MM.1S (cell line): ENCODE results near the gene TMEM259.

ENCODE experiments used
- DNase-seq: peaks from one replicate; pipeline ENCODE4 v3.0.0-alpha.2; 2015
- H2AFZ ChIP-seq: fragments of 300-600 bp; sonication (generic); 2 replicates; pipeline ENCODE4 v1.6.0; 2016; ENCODE audit warnings: antibody characterized with exemption, low read length
- H3F3A ChIP-seq: fragments of 300-600 bp; sonication (generic); 2 replicates; pipeline ENCODE4 v1.6.1; 2016; ENCODE audit warnings: mild to moderate bottlenecking, antibody characterized with exemption, low read length, moderate library complexity, mixed read lengths; ENCODE audit not compliant: insufficient read depth
- H3K27ac ChIP-seq: fragments of 300-600 bp; sonication (generic); 2 replicates; pipeline ENCODE4 v1.5.1; 2016; ENCODE audit warnings: mild to moderate bottlenecking, low read length
- H3K27me3 ChIP-seq: fragments of 300-600 bp; sonication (generic); replicated peaks from 2 replicates; pipeline ENCODE4 v1.6.0; 2016; ENCODE audit warnings: low read length; ENCODE audit not compliant: insufficient read depth
- H3K36me3 ChIP-seq: fragments of 300-600 bp; sonication (generic); replicated peaks from 2 replicates; pipeline ENCODE4 v1.6.1; 2016; ENCODE audit warnings: mild to moderate bottlenecking, low read length, mixed read lengths; ENCODE audit not compliant: insufficient read depth
- H3K4me1 ChIP-seq: fragments of 300-600 bp; sonication (generic); 2 replicates; pipeline ENCODE4 v1.6.1; 2016; ENCODE audit warnings: low read length, mixed read lengths
- H3K4me2 ChIP-seq: fragments of 300-600 bp; sonication (generic); 2 replicates; pipeline ENCODE4 v1.6.0; 2016; ENCODE audit warnings: low read depth, low read length
- H3K4me3 ChIP-seq: fragments of 300-600 bp; sonication (generic); 2 replicates; pipeline ENCODE4 v1.5.1; 2016; ENCODE audit warnings: low read length, mixed read lengths
- H3K79me2 ChIP-seq: fragments of 300-600 bp; sonication (generic); 2 replicates; pipeline ENCODE4 v1.6.1; 2016; ENCODE audit warnings: mixed run types, low read length, mixed read lengths
- H3K9ac ChIP-seq: fragments of 300-600 bp; sonication (generic); 2 replicates; pipeline ENCODE4 v1.6.1; 2016; ENCODE audit warnings: low read length, mixed read lengths
- H3K9me2 ChIP-seq: fragments of 300-600 bp; sonication (generic); replicated peaks from 2 replicates; pipeline ENCODE4 v1.6.1; 2016; ENCODE audit warnings: mild to moderate bottlenecking, low read length, mixed read lengths; ENCODE audit not compliant: insufficient read depth
- H3K9me3 ChIP-seq: fragments of 300-600 bp; sonication (generic); replicated peaks from 2 replicates; pipeline ENCODE4 v1.6.1; 2016; ENCODE audit warnings: mild to moderate bottlenecking, low read length, mixed read lengths; ENCODE audit not compliant: insufficient read depth
- H4K20me1 ChIP-seq: fragments of 300-600 bp; sonication (generic); 2 replicates; pipeline ENCODE4 v1.6.1; 2016; ENCODE audit warnings: mild to moderate bottlenecking, low read length, moderate library complexity, mixed read lengths; ENCODE audit not compliant: insufficient read depth
- CTCF ChIP-seq: fragments of 300-600 bp; sonication (generic); IDR thresholded peaks from 2 replicates; pipeline ENCODE4 v1.5.1; 2016; ENCODE audit warnings: antibody characterized with exemption, low read length, mixed read lengths
- EZH2 ChIP-seq: fragments of 300-600 bp; sonication (generic); optimal IDR thresholded peaks from 2 replicates; pipeline ENCODE3; 2017; ENCODE audit warnings: low read depth, mild to moderate bottlenecking, antibody characterized with exemption, low read length, mixed read lengths
- EZH2phosphoT487 ChIP-seq: fragments of 300-600 bp; sonication (generic); IDR thresholded peaks from 2 replicates; pipeline ENCODE4 v1.6.1; 2018; ENCODE audit warnings: antibody characterized with exemption, low read length

TMEM259 gene

DNA sequence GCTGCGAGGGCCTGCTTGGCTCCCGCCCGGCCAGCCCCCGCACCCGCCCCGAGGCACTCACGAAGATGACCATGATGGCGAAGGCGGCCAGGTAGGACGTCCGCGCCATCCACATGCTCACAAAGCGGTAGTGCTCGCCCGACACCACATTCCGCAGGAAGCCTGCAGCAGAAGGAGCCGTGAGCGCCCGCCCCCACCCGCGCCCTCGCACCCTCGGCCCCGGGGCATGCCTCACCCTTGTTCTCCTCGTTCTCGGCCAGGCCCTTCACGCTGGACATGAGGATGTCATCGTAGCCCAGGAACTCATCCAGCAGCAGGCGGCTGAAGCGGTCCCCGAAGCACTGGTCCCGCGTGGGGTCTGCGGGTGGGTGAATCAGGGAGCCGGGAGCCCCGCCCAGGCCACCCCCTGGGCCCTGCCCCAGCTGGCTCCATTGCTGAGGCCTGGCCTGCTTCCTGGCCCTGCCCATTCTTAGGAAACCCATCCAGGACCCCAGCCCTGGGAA, 9.0 kb downstream of the TMEM259 start:
- TF ChIP-seq EZH2: no peak
- no peak for TF ChIP-seq CTCF
- no peak for TF ChIP-seq EZH2phosphoT487
- H3K4me1 ChIP-seq: peaks cover 17% of the 10 kb centered on the region
- H3K79me2 ChIP-seq: peaks cover 50% of the 10 kb centered on the region
- no peak for DNase-seq
- no peak overlapping the region for H2AFZ ChIP-seq
- H3K9me3 ChIP-seq: no peaks in the 10 kb centered on the region
- H3K36me3 ChIP-seq: peaks cover 19% of the 10 kb centered on the region
- H3K9me2 ChIP-seq: no peaks in the 10 kb centered on the region
- no peak overlapping the region for H3K27ac ChIP-seq
- H3F3A ChIP-seq: peaks cover 8% of the 10 kb centered on the region
- H4K20me1 ChIP-seq: peaks cover under 1% of the 10 kb centered on the region; the same call in 1 of the 2 replicates
- no peaks in the 10 kb centered on the region for H3K27me3 ChIP-seq
- H3K4me3 ChIP-seq: no peak overlapping the region
- H3K4me2 ChIP-seq: no peak overlapping the region
- no peak overlapping the region for H3K9ac ChIP-seq

GRCh38 chr19:1010586-1011510, 10.1 kb downstream of the TMEM259 start:
- Histone ChIP-seq H2AFZ (no peak overlapping the region), H3K4me2 (no peak overlapping the region), H3K4me3 (no peak overlapping the region), H3K9me2 (no peaks in the 10 kb centered on the region), H3K9ac (no peak overlapping the region), H3K4me1 (peaks cover 8% of the 10 kb centered on the region), H3K9me3 (no peaks in the 10 kb centered on the region), H3K79me2 (peaks cover 39% of the 10 kb centered on the region), H4K20me1 (no peaks in the 10 kb centered on the region), H3F3A (no peaks in the 10 kb centered on the region), H3K27ac (no peak overlapping the region), H3K27me3 (no peaks in the 10 kb centered on the region), H3K36me3 (peaks cover 19% of the 10 kb centered on the region)
- TF ChIP-seq EZH2: no peak
- TF ChIP-seq EZH2phosphoT487: no peak
- TF ChIP-seq CTCF: no peak
- DNase-seq: no peak

GRCh38 chr19:1009981-1010538, 10.9 kb downstream of the TMEM259 start:
- H3K27ac ChIP-seq: no peak overlapping the region
- H4K20me1 ChIP-seq: no peaks in the 10 kb centered on the region
- H3K36me3 ChIP-seq: peaks cover 19% of the 10 kb centered on the region
- no peak for DNase-seq
- no peaks in the 10 kb centered on the region for H3K9me3 ChIP-seq
- 0 out of 2 replicates have a peak, but pooled peaks cover under 1% of the 10 kb centered on the region for H3K4me1 ChIP-seq
- H3K4me2 ChIP-seq: no peak overlapping the region
- no peaks in the 10 kb centered on the region for H3K27me3 ChIP-seq
- H3K4me3 ChIP-seq: no peak overlapping the region
- TF ChIP-seq EZH2 (no peak), EZH2phosphoT487 (no peak), CTCF (no peak)
- no peaks in the 10 kb centered on the region for H3K9me2 ChIP-seq
- H2AFZ ChIP-seq: no peak overlapping the region
- H3K79me2 ChIP-seq: peaks cover 31% of the 10 kb centered on the region
- H3K9ac ChIP-seq: no peak overlapping the region
- H3F3A ChIP-seq: no peaks in the 10 kb centered on the region
